ENCODE data around the gene OSBP2.

OSBP2 gene

GRCh38 chr22:30804626-30805025 lies 110.0 kb downstream of the OSBP2 start:
- DNase-seq (ENCODE audit: low read depth) = no peak
- no peak overlapping the region for H3K4me3 ChIP-seq (ENCODE audit: low read length)
- TF ChIP-seq CTCF (conservative IDR thresholded peaks at IDR 0.05; ENCODE audit: low read length) = no peak

GRCh38 chr22:30806391-30806861 lies 111.8 kb downstream of the OSBP2 start:
- no peak overlapping the region for H3K4me3 ChIP-seq (ENCODE audit: low read length)
- TF ChIP-seq CTCF (conservative IDR thresholded peaks at IDR 0.05; ENCODE audit: low read length) = no peak
- peak; percentile 42 for DNase-seq (ENCODE audit: low read depth)

GRCh38 chr22:30809086-30809485 lies 114.4 kb downstream of the OSBP2 start:
- DNase-seq (ENCODE audit: low read depth) = peak; percentile 19
- no peak for TF ChIP-seq CTCF (conservative IDR thresholded peaks at IDR 0.05; ENCODE audit: low read length)
- H3K4me3 ChIP-seq (ENCODE audit: low read length) = no peak overlapping the region

GRCh38 chr22:30810105-30810504 lies 115.4 kb downstream of the OSBP2 start:
- no peak for DNase-seq (ENCODE audit: low read depth)
- H3K4me3 ChIP-seq (ENCODE audit: low read length) = no peak overlapping the region
- TF ChIP-seq CTCF (conservative IDR thresholded peaks at IDR 0.05; ENCODE audit: low read length) = no peak

GRCh38 chr22:30813936-30814335 lies 119.3 kb downstream of the OSBP2 start:
- no peak for DNase-seq (ENCODE audit: low read depth)
- H3K4me3 ChIP-seq (ENCODE audit: low read length) = no peak overlapping the region
- no peak for TF ChIP-seq CTCF (conservative IDR thresholded peaks at IDR 0.05; ENCODE audit: low read length)

GRCh38 chr22:30816413-30816812 lies 121.7 kb downstream of the OSBP2 start:
- no peak overlapping the region for H3K4me3 ChIP-seq (ENCODE audit: low read length)
- TF ChIP-seq CTCF (conservative IDR thresholded peaks at IDR 0.05; ENCODE audit: low read length) = no peak
- DNase-seq (ENCODE audit: low read depth) = no peak

GRCh38 chr22:30821381-30821780 lies 126.7 kb downstream of the OSBP2 start:
- no peak for TF ChIP-seq CTCF (conservative IDR thresholded peaks at IDR 0.05; ENCODE audit: low read length)
- DNase-seq (ENCODE audit: low read depth) = no peak
- no peak overlapping the region for H3K4me3 ChIP-seq (ENCODE audit: low read length)
